GM12878 (cell line): ENCODE measurements around the gene PKP4. TPM values are rescaled to one million over a fixed set of nuclear protein-coding genes. Genes with fewer than 3 reads are reported as not detected.

Experiments
- ATAC-seq: fragments of 200-7000 bp; cut with Tn5 transposase; 3 replicates; pipeline ENCODE4 v1.9.1; 2020; ENCODE audit warnings: mild to moderate bottlenecking, moderate library complexity
- BruUV-seq: library from RNA; stranded (reverse); fragments of 400-500 nt; replicated peaks from 2 replicates; lab custom pipeline; 2021; lab: Mats Ljungman, UMichigan
- CTCF ChIA-PET: fragments of 300-600 bp; sonication (Branson Sonifier 250); formaldehyde crosslinking; extraction: SDS; loops from one replicate; lab custom pipeline; 2021; ENCODE audit warnings: inconsistent platforms; lab: Yijun Ruan, JAX
- POLR2A ChIA-PET: fragments of 350-600 bp; formaldehyde crosslinking; extraction: SDS; loops from one replicate; lab custom pipeline; 2021; ENCODE audit warnings: inconsistent platforms; lab: Charles Lee
- RAD21 ChIA-PET: fragments of 300-600 bp; sonication (Branson Sonifier 250); formaldehyde crosslinking; loops from one replicate; lab custom pipeline; 2023; ENCODE audit warnings: antibody characterized with exemption; ENCODE audit not compliant: unreplicated experiment; lab: Charles Lee
- SMC1A ChIA-PET: fragments of 300-600 bp; sonication (Branson Sonifier 250); formaldehyde crosslinking; loops from one replicate; lab custom pipeline; 2023; ENCODE audit not compliant: unreplicated experiment, uncharacterized antibody; lab: Charles Lee
- DNase-seq: peaks from one replicate; pipeline ENCODE4 v3.0.0-alpha.2; 2011; ENCODE audit warnings: low read depth, low spot score
- FAIRE-seq: peaks from 3 replicates; lab custom pipeline; 2011; peaks lifted over from hg19 to GRCh38; lab: Jason Lieb, UNC
- H2AFZ ChIP-seq: 2 replicates; pipeline ENCODE4 v1.6.0; 2011; ENCODE audit warnings: low read depth, low read length, control low read depth; ENCODE audit not compliant: control insufficient read depth
- H3K27ac ChIP-seq: 2 replicates; pipeline ENCODE4 v1.5.1; 2011; ENCODE audit warnings: control low read depth; ENCODE audit not compliant: control insufficient read depth, insufficient read depth
- H3K27me3 ChIP-seq, 2 experiments: replicated peaks in 1 of 2; 2 replicates each; pipeline versions ENCODE4 v1.6.0 to v1.6.1; 2011; ENCODE audit warnings: low read length in 1 of 2; ENCODE audit not compliant: control insufficient read depth in 2 of 2, insufficient read depth in 2 of 2
- H3K36me3 ChIP-seq, 2 experiments: 2 replicates each; pipeline ENCODE4 v1.5.1; 2011; ENCODE audit warnings: low read length in 1 of 2; ENCODE audit not compliant: control insufficient read depth in 2 of 2, insufficient read depth in 2 of 2
- H3K4me1 ChIP-seq: 2 replicates; pipeline ENCODE4 v1.6.1; 2011; ENCODE audit warnings: mild to moderate bottlenecking, low read length, moderate library complexity, mixed read lengths; ENCODE audit not compliant: control insufficient read depth, insufficient read depth
- H3K4me2 ChIP-seq: 2 replicates; pipeline ENCODE4 v1.6.0; 2011; ENCODE audit warnings: control low read depth; ENCODE audit not compliant: control insufficient read depth, insufficient read depth
- H3K4me3 ChIP-seq: fragments of 200-600 bp; sonication (generic); 2 replicates; pipeline ENCODE4 v1.5.1; 2016
- H3K79me2 ChIP-seq: 2 replicates; pipeline ENCODE4 v1.6.0; 2011; ENCODE audit warnings: low read length; ENCODE audit not compliant: control insufficient read depth, insufficient read depth
- H3K9ac ChIP-seq: 2 replicates; pipeline ENCODE4 v1.8.0; 2011; ENCODE audit warnings: low read length, control low read depth, mixed read lengths; ENCODE audit not compliant: control insufficient read depth, insufficient read depth
- H3K9me3 ChIP-seq: replicated peaks from 3 replicates; pipeline ENCODE4 v1.5.1; 2011; ENCODE audit warnings: mild to moderate bottlenecking, low read length; ENCODE audit not compliant: control insufficient read depth, insufficient read depth
- H4K20me1 ChIP-seq: 2 replicates; pipeline ENCODE4 v1.6.0; 2011; ENCODE audit not compliant: control insufficient read depth, insufficient read depth
- CBFB ChIP-seq: IDR thresholded peaks from 2 replicates; pipeline ENCODE4 v1.6.1; 2016; ENCODE audit warnings: antibody characterized with exemption, low read depth
- IKZF1 ChIP-seq: fragments of 450-650 bp; conservative IDR thresholded peaks from 2 replicates; pipeline ENCODE4 v1.6.1; 2017; ENCODE audit warnings: antibody characterized with exemption, mild to moderate bottlenecking
- KAT2A ChIP-seq: conservative IDR thresholded peaks from 2 replicates; pipeline ENCODE4 v1.6.1; 2011; ENCODE audit warnings: low read depth, low read length; ENCODE audit not compliant: control insufficient read depth
- MTA2 ChIP-seq: fragments of 450-650 bp; IDR thresholded peaks from 2 replicates; pipeline ENCODE4 v1.6.1; 2016; ENCODE audit warnings: low read depth, mild to moderate bottlenecking, moderate library complexity
- RAD21 ChIP-seq: IDR thresholded peaks from 2 replicates; pipeline ENCODE4 v1.6.1; 2011; ENCODE audit warnings: mild to moderate bottlenecking, low read depth, low read length, moderate library complexity; ENCODE audit not compliant: insufficient read depth
- RBBP5 ChIP-seq: fragments of 200-600 bp; sonication (generic); conservative IDR thresholded peaks from 2 replicates; pipeline ENCODE4 v1.6.1; 2016
- SPI1 ChIP-seq: IDR thresholded peaks from 2 replicates; pipeline ENCODE4 v1.6.1; 2011; ENCODE audit warnings: low read depth, mild to moderate bottlenecking, low read length, moderate library complexity, borderline replicate concordance; ENCODE audit not compliant: insufficient read depth
- ZNF24 ChIP-seq: fragments of 450-650 bp; IDR thresholded peaks from 2 replicates; pipeline ENCODE4 v1.6.1; 2017; ENCODE audit warnings: antibody characterized with exemption, mild to moderate bottlenecking
- WGBS: methylation state at CpG from one replicate; pipeline ENCODE4 v1.1.6; 2016; ENCODE audit warnings: low lambda C conversion rate; ENCODE audit not compliant: insufficient replicate concordance, insufficient coverage; ENCODE audit errors: missing lambda C conversion rate; 5-methylcytosine and 5-hydroxymethylcytosine counted together
- in situ Hi-C: fragments of 300-500 bp; cut with MboI; formaldehyde crosslinking; loops from 9 replicates; pipeline ENCODE4 v1.14.3; 2018; ENCODE audit warnings: mixed read lengths
- intact Hi-C: fragments of 100-400 bp; cut with micrococcal nuclease; formaldehyde crosslinking; loops from one replicate; pipeline ENCODE4 v1.14.2; 2022; ENCODE audit not compliant: unreplicated experiment
- polyA plus RNA-seq, 11 experiments: library from polyadenylated mRNA; depleted of rRNA in 4 of 11; unstranded in 6 of 11; stranded (reverse) in 5 of 11; fragments of >200 nt; fragmentation: Nextera tagmentation in 4 of 11; fragmentation: Illumina TruSeq in 1 of 11; extraction: Ambion mirVana in 4 of 11; extraction: Trizol in 1 of 11; gene quantifications; 1 replicate in 1 of 11; 2 replicates in 10 of 11; pipeline versions ENCODE4 v1.2.1 to v1.2.3, GENCODE V29; 2011 to 2016; ENCODE audit warnings: inconsistent platforms in 2 of 11, missing spikeins in 2 of 11, low read depth in 1 of 11
- total RNA-seq, 4 experiments: library from RNA; depleted of rRNA in 3 of 4; stranded (reverse); fragments of >200 nt in 3 of 4; fragmentation: Illumina TruSeq in 1 of 4; extraction: Trizol in 1 of 4; gene quantifications; 2 replicates each; pipeline versions ENCODE4 v1.2.1 to v1.2.3, GENCODE V29; 2013 to 2021
- TF ChIP-seq, protein P1 (sequence below): fragments of 450-650 bp; IDR thresholded peaks from 2 replicates; pipeline ENCODE4 v1.6.1; 2017; ENCODE audit warnings: mild to moderate bottlenecking
- TF ChIP-seq, protein P2 (sequence below): IDR thresholded peaks from 2 replicates; pipeline ENCODE4 v1.6.1; 2011; ENCODE audit warnings: low read depth, low read length, improper control_type of control experiment, borderline replicate concordance
- TF ChIP-seq, protein P3 (sequence below): IDR thresholded peaks from 2 replicates; pipeline ENCODE4 v1.6.1; 2012; ENCODE audit warnings: improper control_type of control experiment, low read depth, low read length; ENCODE audit not compliant: insufficient replicate concordance
- TF ChIP-seq, protein P4 (sequence below): fragments of 450-650 bp; IDR thresholded peaks from 2 replicates; pipeline ENCODE4 v1.6.1; 2017; ENCODE audit warnings: mild to moderate bottlenecking, low read depth, inconsistent platforms; ENCODE audit not compliant: poor library complexity, severe bottlenecking

Gene PKP4
- total and polyA plus RNA-seq, 10 of the 15 experiments (the other 5 are each of a cell fraction or from before 2014, with no cell fraction given): 4.8 to 35.8 (median 17.7) TPM

DNA sequence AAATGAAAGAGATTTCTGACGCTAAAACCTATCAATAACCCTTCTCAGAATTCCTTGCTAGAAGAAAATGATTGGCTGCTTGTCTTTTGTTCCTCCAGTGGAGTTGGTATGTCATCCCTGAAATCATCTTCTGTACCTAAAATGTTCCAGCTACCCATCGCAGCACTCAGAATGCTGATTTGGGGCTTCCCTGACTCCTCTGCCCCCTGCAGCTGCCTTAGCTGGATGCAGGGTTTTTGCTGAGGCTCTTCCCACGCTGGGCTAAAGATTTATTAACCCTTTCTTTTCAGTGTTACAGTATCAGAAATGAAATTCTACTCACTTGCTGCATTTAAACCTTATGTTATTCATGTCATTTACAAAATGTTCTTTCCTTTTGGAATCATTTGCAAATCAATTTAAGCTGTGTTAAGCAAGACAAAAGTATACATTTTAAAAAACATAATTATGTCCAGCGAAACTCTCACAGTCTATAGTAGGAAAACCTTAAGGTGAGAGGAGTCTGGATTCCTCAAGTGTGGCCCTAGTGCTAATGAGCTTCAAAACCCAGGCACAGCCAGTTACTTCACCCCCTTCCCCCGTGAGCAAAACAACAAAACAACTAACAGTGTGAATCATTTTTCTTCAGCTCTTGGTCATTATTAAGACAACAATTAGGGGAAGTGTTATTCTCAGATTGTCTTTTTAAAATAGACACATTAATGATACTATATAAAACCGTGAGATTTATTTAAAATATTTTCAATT, 32.8 kb downstream of the PKP4 start (continued):
- TF ChIP-seq, protein P1, sequence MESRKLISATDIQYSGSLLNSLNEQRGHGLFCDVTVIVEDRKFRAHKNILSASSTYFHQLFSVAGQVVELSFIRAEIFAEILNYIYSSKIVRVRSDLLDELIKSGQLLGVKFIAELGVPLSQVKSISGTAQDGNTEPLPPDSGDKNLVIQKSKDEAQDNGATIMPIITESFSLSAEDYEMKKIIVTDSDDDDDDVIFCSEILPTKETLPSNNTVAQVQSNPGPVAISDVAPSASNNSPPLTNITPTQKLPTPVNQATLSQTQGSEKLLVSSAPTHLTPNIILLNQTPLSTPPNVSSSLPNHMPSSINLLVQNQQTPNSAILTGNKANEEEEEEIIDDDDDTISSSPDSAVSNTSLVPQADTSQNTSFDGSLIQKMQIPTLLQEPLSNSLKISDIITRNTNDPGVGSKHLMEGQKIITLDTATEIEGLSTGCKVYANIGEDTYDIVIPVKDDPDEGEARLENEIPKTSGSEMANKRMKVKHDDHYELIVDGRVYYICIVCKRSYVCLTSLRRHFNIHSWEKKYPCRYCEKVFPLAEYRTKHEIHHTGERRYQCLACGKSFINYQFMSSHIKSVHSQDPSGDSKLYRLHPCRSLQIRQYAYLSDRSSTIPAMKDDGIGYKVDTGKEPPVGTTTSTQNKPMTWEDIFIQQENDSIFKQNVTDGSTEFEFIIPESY: no peak
- no peak for TF ChIP-seq ZNF24
- no peak for TF ChIP-seq SPI1
- TF ChIP-seq, protein P2, sequence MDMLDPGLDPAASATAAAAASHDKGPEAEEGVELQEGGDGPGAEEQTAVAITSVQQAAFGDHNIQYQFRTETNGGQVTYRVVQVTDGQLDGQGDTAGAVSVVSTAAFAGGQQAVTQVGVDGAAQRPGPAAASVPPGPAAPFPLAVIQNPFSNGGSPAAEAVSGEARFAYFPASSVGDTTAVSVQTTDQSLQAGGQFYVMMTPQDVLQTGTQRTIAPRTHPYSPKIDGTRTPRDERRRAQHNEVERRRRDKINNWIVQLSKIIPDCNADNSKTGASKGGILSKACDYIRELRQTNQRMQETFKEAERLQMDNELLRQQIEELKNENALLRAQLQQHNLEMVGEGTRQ: no peak
- no peak for TF ChIP-seq MTA2
- TF ChIP-seq RAD21: no peak
- no peak for TF ChIP-seq IKZF1

DNA sequence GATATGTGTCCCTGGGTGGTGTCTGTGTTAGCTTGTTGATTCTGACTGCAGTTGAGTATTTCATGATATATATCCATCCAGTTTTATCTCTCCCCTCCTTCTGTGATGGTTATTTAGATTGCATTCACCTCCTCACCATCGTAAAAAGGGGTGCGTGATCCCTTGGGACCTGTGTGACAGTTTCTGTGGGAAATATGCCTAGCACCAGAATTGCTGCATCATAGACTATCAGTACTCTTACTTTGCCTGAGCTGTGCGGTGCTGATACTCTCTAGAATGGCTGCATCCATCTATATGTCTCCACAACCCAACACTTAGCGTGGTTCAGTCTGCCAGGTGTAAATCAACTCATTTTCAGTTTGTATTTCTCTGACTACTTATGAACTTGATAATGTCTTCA, 34.3 kb downstream of the PKP4 start:
- Histone ChIP-seq H3K36me3 (no peaks in the 10 kb centered on the region), H3K27ac (no peak overlapping the region), H2AFZ (no peak overlapping the region), H3K9ac (no peak overlapping the region), H3K4me2 (no peak overlapping the region), H3K27me3 (no peaks in the 10 kb centered on the region), H3K4me1 (no peaks in the 10 kb centered on the region), H3K4me3 (no peak overlapping the region), H3K9me3 (no peaks in the 10 kb centered on the region), H3K79me2 (no peaks in the 10 kb centered on the region), H4K20me1 (no peaks in the 10 kb centered on the region; the same call in 1 of the 2 replicates)
- intact Hi-C loops (loop anchor here (5.0 kb wide), 1 partner anchor 191 kb away; no protein-coding TSS in a partner anchor), in situ Hi-C loops (no loop called here)
- POLR2A ChIA-PET: no interaction called here
- RAD21 ChIA-PET: no interaction called here
- ATAC-seq (no peak), FAIRE-seq (no peak), DNase-seq (no peak)
- CTCF ChIA-PET: interaction anchor here (1.6 kb wide), 1 partner anchor 14 kb away, joined by 4 read pairs; no protein-coding TSS in a partner anchor
- SMC1A ChIA-PET: interaction anchor here (1.5 kb wide), 1 partner anchor 12 kb away, joined by 3 read pairs; no protein-coding TSS in a partner anchor
- BruUV-seq: no TSS peak
- 97% methylated on average over 4 of the region's 4 CpGs for WGBS
- TF ChIP-seq, protein P3, sequence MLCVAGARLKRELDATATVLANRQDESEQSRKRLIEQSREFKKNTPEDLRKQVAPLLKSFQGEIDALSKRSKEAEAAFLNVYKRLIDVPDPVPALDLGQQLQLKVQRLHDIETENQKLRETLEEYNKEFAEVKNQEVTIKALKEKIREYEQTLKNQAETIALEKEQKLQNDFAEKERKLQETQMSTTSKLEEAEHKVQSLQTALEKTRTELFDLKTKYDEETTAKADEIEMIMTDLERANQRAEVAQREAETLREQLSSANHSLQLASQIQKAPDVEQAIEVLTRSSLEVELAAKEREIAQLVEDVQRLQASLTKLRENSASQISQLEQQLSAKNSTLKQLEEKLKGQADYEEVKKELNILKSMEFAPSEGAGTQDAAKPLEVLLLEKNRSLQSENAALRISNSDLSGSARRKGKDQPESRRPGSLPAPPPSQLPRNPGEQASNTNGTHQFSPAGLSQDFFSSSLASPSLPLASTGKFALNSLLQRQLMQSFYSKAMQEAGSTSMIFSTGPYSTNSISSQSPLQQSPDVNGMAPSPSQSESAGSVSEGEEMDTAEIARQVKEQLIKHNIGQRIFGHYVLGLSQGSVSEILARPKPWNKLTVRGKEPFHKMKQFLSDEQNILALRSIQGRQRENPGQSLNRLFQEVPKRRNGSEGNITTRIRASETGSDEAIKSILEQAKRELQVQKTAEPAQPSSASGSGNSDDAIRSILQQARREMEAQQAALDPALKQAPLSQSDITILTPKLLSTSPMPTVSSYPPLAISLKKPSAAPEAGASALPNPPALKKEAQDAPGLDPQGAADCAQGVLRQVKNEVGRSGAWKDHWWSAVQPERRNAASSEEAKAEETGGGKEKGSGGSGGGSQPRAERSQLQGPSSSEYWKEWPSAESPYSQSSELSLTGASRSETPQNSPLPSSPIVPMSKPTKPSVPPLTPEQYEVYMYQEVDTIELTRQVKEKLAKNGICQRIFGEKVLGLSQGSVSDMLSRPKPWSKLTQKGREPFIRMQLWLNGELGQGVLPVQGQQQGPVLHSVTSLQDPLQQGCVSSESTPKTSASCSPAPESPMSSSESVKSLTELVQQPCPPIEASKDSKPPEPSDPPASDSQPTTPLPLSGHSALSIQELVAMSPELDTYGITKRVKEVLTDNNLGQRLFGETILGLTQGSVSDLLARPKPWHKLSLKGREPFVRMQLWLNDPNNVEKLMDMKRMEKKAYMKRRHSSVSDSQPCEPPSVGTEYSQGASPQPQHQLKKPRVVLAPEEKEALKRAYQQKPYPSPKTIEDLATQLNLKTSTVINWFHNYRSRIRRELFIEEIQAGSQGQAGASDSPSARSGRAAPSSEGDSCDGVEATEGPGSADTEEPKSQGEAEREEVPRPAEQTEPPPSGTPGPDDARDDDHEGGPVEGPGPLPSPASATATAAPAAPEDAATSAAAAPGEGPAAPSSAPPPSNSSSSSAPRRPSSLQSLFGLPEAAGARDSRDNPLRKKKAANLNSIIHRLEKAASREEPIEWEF: no peak
- TF ChIP-seq KAT2A (no peak), RBBP5 (no peak), CBFB (no peak)
- TF ChIP-seq, protein P4, sequence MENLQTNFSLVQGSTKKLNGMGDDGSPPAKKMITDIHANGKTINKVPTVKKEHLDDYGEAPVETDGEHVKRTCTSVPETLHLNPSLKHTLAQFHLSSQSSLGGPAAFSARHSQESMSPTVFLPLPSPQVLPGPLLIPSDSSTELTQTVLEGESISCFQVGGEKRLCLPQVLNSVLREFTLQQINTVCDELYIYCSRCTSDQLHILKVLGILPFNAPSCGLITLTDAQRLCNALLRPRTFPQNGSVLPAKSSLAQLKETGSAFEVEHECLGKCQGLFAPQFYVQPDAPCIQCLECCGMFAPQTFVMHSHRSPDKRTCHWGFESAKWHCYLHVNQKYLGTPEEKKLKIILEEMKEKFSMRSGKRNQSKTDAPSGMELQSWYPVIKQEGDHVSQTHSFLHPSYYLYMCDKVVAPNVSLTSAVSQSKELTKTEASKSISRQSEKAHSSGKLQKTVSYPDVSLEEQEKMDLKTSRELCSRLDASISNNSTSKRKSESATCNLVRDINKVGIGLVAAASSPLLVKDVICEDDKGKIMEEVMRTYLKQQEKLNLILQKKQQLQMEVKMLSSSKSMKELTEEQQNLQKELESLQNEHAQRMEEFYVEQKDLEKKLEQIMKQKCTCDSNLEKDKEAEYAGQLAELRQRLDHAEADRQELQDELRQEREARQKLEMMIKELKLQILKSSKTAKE: no peak
